ENCODE data around the gene TATDN3. TPM values are rescaled to one million over a fixed set of nuclear protein-coding genes. Genes with fewer than 3 reads are reported as not detected.

TATDN3 gene
- total RNA-seq, 1 donor from 2014 or later: 21.7 TPM

DNA sequence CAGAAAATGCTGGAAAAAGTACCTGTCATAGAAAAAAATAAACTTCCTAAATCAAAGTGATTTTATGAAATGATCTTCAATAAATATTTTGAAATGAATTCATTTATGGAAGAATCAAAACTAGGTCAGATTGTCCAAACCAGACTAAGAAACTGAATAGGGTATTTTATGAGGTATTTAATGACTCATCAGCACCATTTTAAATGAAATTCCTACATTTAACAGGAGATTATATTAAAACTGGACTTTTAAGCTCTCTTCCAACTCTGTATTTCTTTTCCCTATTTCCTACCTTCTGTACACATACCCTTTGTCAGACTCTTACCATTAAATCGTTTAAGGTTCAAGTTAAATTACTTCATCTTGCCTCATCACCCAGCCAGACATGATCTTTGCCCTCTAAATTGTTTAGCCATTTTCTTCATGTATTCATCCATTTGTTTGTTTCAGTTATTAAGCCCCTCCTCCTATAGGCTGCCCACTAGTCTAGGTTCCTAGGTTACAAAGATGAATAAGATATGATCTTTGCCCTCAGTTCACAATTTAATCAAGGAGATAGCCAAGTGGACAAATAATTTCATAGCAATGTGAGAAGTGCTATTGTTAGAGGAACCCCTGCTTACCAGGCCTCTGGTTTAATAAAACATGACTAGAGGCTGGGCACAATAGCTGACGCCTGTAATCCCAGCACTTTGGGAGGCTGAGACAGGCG, 25.0 kb downstream of the TATDN3 start:
- TF ChIP-seq, protein P1, sequence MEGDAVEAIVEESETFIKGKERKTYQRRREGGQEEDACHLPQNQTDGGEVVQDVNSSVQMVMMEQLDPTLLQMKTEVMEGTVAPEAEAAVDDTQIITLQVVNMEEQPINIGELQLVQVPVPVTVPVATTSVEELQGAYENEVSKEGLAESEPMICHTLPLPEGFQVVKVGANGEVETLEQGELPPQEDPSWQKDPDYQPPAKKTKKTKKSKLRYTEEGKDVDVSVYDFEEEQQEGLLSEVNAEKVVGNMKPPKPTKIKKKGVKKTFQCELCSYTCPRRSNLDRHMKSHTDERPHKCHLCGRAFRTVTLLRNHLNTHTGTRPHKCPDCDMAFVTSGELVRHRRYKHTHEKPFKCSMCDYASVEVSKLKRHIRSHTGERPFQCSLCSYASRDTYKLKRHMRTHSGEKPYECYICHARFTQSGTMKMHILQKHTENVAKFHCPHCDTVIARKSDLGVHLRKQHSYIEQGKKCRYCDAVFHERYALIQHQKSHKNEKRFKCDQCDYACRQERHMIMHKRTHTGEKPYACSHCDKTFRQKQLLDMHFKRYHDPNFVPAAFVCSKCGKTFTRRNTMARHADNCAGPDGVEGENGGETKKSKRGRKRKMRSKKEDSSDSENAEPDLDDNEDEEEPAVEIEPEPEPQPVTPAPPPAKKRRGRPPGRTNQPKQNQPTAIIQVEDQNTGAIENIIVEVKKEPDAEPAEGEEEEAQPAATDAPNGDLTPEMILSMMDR (IDR thresholded peaks at IDR 0.05; ENCODE audit: insufficient read depth, low read length, poor library complexity, severe bottlenecking): no peak
- no peaks in the 10 kb centered on the region for H3K36me3 ChIP-seq (ENCODE audit: control insufficient read depth, insufficient read depth, low read length)
- no peak overlapping the region for H3K4me3 ChIP-seq (ENCODE audit: low read depth, low read length)
- no peaks in the 10 kb centered on the region for H3K27me3 ChIP-seq (ENCODE audit: control insufficient read depth, insufficient read depth, low read length)
- DNase-seq (ENCODE audit: low read depth): no peak

DNA sequence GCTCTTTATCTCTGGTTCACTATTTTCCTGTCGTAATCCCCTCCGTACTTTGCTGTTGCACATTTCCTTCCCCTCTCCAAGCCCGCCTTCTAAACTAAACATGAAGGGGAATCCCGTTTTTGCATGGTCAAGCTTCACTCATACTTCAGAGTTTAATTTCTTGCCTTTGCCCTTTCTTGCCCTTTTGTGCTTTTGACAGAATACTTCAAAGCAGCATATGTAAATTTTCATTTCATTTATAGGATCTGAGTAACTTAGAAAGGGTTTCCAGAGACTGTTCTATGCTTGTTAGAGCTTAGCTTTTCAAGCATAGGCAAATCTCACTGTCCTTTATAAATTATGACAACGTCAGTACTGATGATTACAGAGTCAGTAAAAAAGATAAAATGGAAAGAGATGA, 28.0 kb downstream of the TATDN3 start:
- H3K27me3 ChIP-seq (ENCODE audit: control insufficient read depth, insufficient read depth, low read length): no peaks in the 10 kb centered on the region
- TF ChIP-seq, protein P1 (IDR thresholded peaks at IDR 0.05; ENCODE audit: insufficient read depth, low read length, poor library complexity, severe bottlenecking): no peak
- no peaks in the 10 kb centered on the region for H3K36me3 ChIP-seq (ENCODE audit: control insufficient read depth, insufficient read depth, low read length)
- DNase-seq (ENCODE audit: low read depth): no peak
- H3K4me3 ChIP-seq (ENCODE audit: low read depth, low read length): no peak overlapping the region

DNA sequence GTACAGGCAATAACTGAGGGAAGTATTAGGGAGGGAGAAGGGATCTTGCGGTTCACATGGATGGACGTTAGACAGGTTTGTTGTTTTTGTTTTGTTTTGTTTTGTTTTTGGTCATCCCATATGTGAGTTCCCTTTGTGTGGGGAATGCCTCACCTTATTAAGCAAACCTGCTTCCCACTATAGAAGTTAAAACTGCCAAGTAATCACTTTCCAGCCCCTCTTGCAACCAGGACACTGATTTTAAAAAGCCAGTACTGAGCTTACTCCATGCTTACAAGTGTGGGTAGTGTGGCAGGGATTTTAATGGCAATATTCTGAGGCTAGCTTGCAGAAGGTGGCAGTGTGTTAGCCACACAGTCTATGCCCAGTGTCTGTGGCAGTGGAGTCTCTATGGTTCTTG, 29.3 kb downstream of the TATDN3 start:
- TF ChIP-seq, protein P1 (IDR thresholded peaks at IDR 0.05; ENCODE audit: insufficient read depth, low read length, poor library complexity, severe bottlenecking): no peak
- no peak overlapping the region for H3K4me3 ChIP-seq (ENCODE audit: low read depth, low read length)
- no peaks in the 10 kb centered on the region for H3K27me3 ChIP-seq (ENCODE audit: control insufficient read depth, insufficient read depth, low read length)
- DNase-seq (ENCODE audit: low read depth): no peak
- no peaks in the 10 kb centered on the region for H3K36me3 ChIP-seq (ENCODE audit: control insufficient read depth, insufficient read depth, low read length)

DNA sequence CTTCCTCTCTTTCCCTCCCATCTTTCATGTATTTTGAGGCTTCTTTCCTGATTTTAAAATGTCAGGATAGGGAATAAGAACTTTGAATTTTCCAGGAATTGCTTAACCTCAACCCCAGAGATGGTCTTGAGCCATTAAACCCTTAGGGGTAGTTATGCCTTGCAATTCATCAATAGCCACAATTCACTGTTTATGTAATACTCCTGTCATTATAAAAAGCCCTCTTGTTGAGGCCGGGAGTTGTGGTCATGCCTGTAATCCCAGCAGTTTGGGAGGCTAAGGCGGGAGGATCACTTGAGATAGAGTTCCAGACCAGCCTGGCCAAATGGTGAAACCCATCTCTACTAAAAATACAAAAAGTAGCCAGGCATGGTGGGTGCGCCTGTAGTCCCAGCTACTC, 31.3 kb downstream of the TATDN3 start:
- no peak for DNase-seq (ENCODE audit: low read depth)
- Histone ChIP-seq H3K36me3 (ENCODE audit: control insufficient read depth, insufficient read depth, low read length) (no peaks in the 10 kb centered on the region), H3K4me3 (ENCODE audit: low read depth, low read length) (no peak overlapping the region), H3K27me3 (ENCODE audit: control insufficient read depth, insufficient read depth, low read length) (no peaks in the 10 kb centered on the region)
- TF ChIP-seq, protein P1 (IDR thresholded peaks at IDR 0.05; ENCODE audit: insufficient read depth, low read length, poor library complexity, severe bottlenecking): no peak

DNA sequence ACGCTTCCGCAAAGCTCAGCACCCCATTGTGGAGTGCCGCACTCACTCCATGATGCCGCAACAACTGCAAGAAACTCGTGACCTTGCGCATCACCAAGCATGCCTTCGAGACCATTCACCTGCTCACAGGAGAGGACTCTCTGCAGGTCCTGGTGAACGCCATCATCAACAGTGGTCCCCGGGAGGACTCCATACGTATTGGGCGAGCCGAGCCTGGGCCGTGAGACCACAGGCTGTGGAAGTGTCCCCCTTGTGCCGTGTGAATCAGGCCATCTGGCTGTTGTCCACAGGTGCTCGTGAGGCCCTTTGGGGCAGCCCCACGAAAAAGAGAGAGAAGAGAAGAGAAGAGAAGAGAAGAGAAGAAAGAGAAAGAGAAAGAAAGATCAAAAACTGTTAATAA, 32.5 kb downstream of the TATDN3 start:
- H3K4me3 ChIP-seq (ENCODE audit: low read depth, low read length): no peak overlapping the region
- TF ChIP-seq, protein P1 (IDR thresholded peaks at IDR 0.05; ENCODE audit: insufficient read depth, low read length, poor library complexity, severe bottlenecking): no peak
- no peaks in the 10 kb centered on the region for H3K36me3 ChIP-seq (ENCODE audit: control insufficient read depth, insufficient read depth, low read length)
- no peak for DNase-seq (ENCODE audit: low read depth)
- no peaks in the 10 kb centered on the region for H3K27me3 ChIP-seq (ENCODE audit: control insufficient read depth, insufficient read depth, low read length)
